PC-3 (cell line): Measurements from ENCODE around the gene DNAJB6. TPM values are rescaled to one million over a fixed set of nuclear protein-coding genes. Genes with fewer than 3 reads are reported as not detected.

ENCODE experiments used
- ATAC-seq: fragments of 200-7000 bp; cut with Tn5 transposase; 2 replicates; pipeline ENCODE4 v1.9.1; 2020; ENCODE audit warnings: mild to moderate bottlenecking, moderate library complexity
- BruUV-seq: library from RNA; stranded (reverse); fragments of 400-500 nt; replicated peaks from 2 replicates; lab custom pipeline; 2021; lab: Mats Ljungman, UMichigan
- CTCF ChIA-PET: fragments of 300-600 bp; sonication (Branson Sonifier 250); formaldehyde crosslinking; loops from one replicate; lab custom pipeline; 2022; ENCODE audit warnings: antibody characterized with exemption; lab: Charles Lee
- POLR2A ChIA-PET: fragments of 300-600 bp; sonication (Branson Sonifier 250); formaldehyde crosslinking; loops from one replicate; lab custom pipeline; 2022; ENCODE audit warnings: antibody characterized with exemption; ENCODE audit not compliant: unreplicated experiment; lab: Charles Lee
- DNase-seq: peaks from one replicate; pipeline ENCODE4 v3.0.0-alpha.2; 2015
- H2AFZ ChIP-seq: fragments of 300-600 bp; sonication (generic); 2 replicates; pipeline ENCODE4 v1.6.0; 2016; ENCODE audit warnings: antibody characterized with exemption, low read length
- H3F3A ChIP-seq: fragments of 300-600 bp; sonication (generic); one replicate; pipeline ENCODE4 v1.6.0; 2017; ENCODE audit warnings: antibody characterized with exemption, low read length, control low read depth, mild to moderate bottlenecking; ENCODE audit not compliant: unreplicated experiment
- H3K27ac ChIP-seq: fragments of 300-600 bp; sonication (generic); 2 replicates; pipeline ENCODE4 v1.5.1; 2016; ENCODE audit warnings: mild to moderate bottlenecking, low read length
- H3K27me3 ChIP-seq: fragments of 300-600 bp; sonication (generic); 2 replicates; pipeline ENCODE4 v1.6.1; 2016; ENCODE audit warnings: low read length, mixed read lengths
- H3K36me3 ChIP-seq: fragments of 300-600 bp; sonication (generic); 2 replicates; pipeline ENCODE4 v1.6.1; 2016; ENCODE audit warnings: low read depth, mixed run types, low read length, mixed read lengths
- H3K4me1 ChIP-seq: fragments of 300-600 bp; sonication (generic); 2 replicates; pipeline ENCODE4 v1.5.1; 2016; ENCODE audit warnings: low read length; ENCODE audit not compliant: insufficient read depth
- H3K4me2 ChIP-seq: fragments of 300-600 bp; sonication (generic); 2 replicates; pipeline ENCODE4 v1.6.0; 2016; ENCODE audit warnings: low read length
- H3K4me3 ChIP-seq: fragments of 300-600 bp; sonication (generic); 2 replicates; pipeline ENCODE4 v1.5.1; 2016; ENCODE audit warnings: mild to moderate bottlenecking, low read length, mixed read lengths
- H3K79me2 ChIP-seq: fragments of 300-600 bp; sonication (generic); 2 replicates; pipeline ENCODE4 v1.6.1; 2017; ENCODE audit warnings: low read length, mixed read lengths
- H3K9ac ChIP-seq: fragments of 300-600 bp; sonication (generic); 2 replicates; pipeline ENCODE4 v1.6.0; 2016; ENCODE audit warnings: mild to moderate bottlenecking, low read length
- H3K9me2 ChIP-seq: fragments of 300-600 bp; sonication (generic); replicated peaks from 2 replicates; pipeline ENCODE4 v1.6.1; 2016; ENCODE audit warnings: mixed run types, low read length, mixed read lengths
- H3K9me3 ChIP-seq: fragments of 300-600 bp; sonication (generic); 2 replicates; pipeline ENCODE4 v1.6.1; 2016; ENCODE audit warnings: low read length, mixed read lengths
- H4K20me1 ChIP-seq: fragments of 300-600 bp; sonication (generic); 2 replicates; pipeline ENCODE4 v1.6.1; 2016; ENCODE audit warnings: low read length, mixed read lengths
- EZH2 ChIP-seq: fragments of 300-600 bp; sonication (generic); IDR thresholded peaks from one replicate; pipeline ENCODE4 v1.6.1; 2017; ENCODE audit warnings: antibody characterized with exemption, mild to moderate bottlenecking, low read length; ENCODE audit not compliant: unreplicated experiment
- EZH2phosphoT487 ChIP-seq: fragments of 300-600 bp; sonication (generic); IDR thresholded peaks from 2 replicates; pipeline ENCODE4 v1.6.1; 2018; ENCODE audit warnings: mild to moderate bottlenecking, antibody characterized with exemption, low read length, borderline replicate concordance
- intact Hi-C: fragments of 100-400 bp; cut with micrococcal nuclease; formaldehyde crosslinking; loops from 2 replicates; pipeline ENCODE4 v1.9.0; 2023
- total RNA-seq: library from RNA; depleted of rRNA; stranded (reverse); fragments of >200 nt; gene quantifications from 2 replicates; pipeline ENCODE4 v1.2.3, GENCODE V29; 2014
- TF ChIP-seq, protein P1 (sequence below): fragments of 300-600 bp; sonication (generic); conservative IDR thresholded peaks from 2 replicates; pipeline ENCODE4 v1.5.1; 2017; ENCODE audit warnings: antibody characterized with exemption, low read depth, mild to moderate bottlenecking, low read length

Gene DNAJB6
- total RNA-seq, 1 experiment from 2014 or later, result 151 TPM

DNA sequence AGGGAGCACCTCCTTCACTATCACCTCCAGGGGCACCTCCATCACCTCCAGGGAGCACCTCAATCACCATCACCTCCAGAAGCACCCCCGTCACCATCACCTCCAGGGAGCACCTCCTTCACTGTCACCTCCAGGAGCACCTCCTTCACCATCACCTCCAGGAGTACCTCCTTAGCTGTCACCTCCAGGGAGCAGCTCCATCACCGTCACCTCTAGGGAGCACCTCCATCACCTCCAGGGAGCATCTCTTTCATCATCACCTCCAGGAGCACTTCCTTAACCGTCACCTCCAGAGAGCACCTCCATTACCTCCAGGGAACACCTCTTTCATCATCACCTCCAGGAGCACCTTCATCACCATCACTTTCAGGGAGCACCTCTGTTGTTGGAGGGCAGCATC lies 103.0 kb downstream of the DNAJB6 start:
- H3K27ac ChIP-seq, result no peak overlapping the region
- H3K4me3 ChIP-seq, result no peak overlapping the region
- CTCF ChIA-PET, result no interaction called here
- intact Hi-C loops, result no loop called here
- H3K4me1 ChIP-seq, result no peaks in the 10 kb centered on the region
- H4K20me1 ChIP-seq, result no peaks in the 10 kb centered on the region
- no peaks in the 10 kb centered on the region for H3K9me2 ChIP-seq
- no peak overlapping the region for H3K4me2 ChIP-seq
- BruUV-seq, result no TSS peak
- ATAC-seq, result no peak
- DNase-seq, result no peak
- H3K27me3 ChIP-seq, result no peaks in the 10 kb centered on the region
- POLR2A ChIA-PET, result no interaction called here
- H3F3A ChIP-seq, result no peaks in the 10 kb centered on the region
- H3K9ac ChIP-seq, result no peak overlapping the region
- no peak overlapping the region for H2AFZ ChIP-seq
- H3K9me3 ChIP-seq, result no peaks in the 10 kb centered on the region
- TF ChIP-seq EZH2, result no peak
- TF ChIP-seq, protein P1, sequence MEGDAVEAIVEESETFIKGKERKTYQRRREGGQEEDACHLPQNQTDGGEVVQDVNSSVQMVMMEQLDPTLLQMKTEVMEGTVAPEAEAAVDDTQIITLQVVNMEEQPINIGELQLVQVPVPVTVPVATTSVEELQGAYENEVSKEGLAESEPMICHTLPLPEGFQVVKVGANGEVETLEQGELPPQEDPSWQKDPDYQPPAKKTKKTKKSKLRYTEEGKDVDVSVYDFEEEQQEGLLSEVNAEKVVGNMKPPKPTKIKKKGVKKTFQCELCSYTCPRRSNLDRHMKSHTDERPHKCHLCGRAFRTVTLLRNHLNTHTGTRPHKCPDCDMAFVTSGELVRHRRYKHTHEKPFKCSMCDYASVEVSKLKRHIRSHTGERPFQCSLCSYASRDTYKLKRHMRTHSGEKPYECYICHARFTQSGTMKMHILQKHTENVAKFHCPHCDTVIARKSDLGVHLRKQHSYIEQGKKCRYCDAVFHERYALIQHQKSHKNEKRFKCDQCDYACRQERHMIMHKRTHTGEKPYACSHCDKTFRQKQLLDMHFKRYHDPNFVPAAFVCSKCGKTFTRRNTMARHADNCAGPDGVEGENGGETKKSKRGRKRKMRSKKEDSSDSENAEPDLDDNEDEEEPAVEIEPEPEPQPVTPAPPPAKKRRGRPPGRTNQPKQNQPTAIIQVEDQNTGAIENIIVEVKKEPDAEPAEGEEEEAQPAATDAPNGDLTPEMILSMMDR, result no peak
- no peak for TF ChIP-seq EZH2phosphoT487
- H3K79me2 ChIP-seq, result no peaks in the 10 kb centered on the region
- H3K36me3 ChIP-seq, result no peaks in the 10 kb centered on the region

DNA sequence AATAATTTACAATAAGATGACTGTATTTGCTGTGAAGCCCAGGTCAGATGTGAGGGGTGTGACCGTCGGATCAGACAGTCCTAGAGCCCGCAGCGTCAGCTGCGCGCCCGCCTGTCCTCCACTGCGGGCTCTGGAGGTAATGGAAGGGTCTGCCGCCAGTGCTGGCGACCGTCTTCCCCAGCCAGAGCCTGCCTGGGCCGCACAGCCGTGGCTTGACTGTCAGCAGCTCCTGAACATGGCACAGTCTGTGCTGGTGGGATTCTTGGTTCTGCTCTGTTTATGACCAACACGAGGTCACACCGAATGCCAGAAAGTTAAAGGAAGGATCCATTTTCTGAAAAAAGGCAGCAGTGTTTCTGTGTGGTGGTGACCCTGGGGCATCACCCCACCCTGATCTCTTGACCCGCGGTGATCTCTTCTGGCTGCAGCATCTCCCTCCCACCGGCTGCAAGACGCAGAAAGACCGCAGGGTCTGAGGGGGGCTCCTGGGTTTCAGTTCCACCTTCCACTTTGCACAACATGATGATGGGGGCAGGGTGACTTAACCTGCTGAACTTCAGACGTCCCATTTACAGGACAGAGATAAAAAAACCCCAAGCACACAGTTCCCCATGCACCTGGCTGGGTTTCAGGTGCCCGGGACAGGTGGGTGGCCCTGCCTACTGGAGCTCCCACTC lies 103.7 kb downstream of the DNAJB6 start:
- no peaks in the 10 kb centered on the region for H3K9me2 ChIP-seq
- DNase-seq (no peak), ATAC-seq (no peak)
- H3K4me2 ChIP-seq, result no peak overlapping the region
- no peak overlapping the region for H3K4me3 ChIP-seq
- no peak overlapping the region for H2AFZ ChIP-seq
- H3K27me3 ChIP-seq, result no peaks in the 10 kb centered on the region
- no TSS peak for BruUV-seq
- TF ChIP-seq, protein P1, result no peak
- TF ChIP-seq EZH2, result no peak
- TF ChIP-seq EZH2phosphoT487, result no peak
- H3K9me3 ChIP-seq, result no peaks in the 10 kb centered on the region
- no peak overlapping the region for H3K9ac ChIP-seq
- H4K20me1 ChIP-seq, result no peaks in the 10 kb centered on the region
- H3K4me1 ChIP-seq, result no peaks in the 10 kb centered on the region
- ChIA-PET POLR2A (no interaction called here), CTCF (no interaction called here)
- H3K36me3 ChIP-seq, result no peaks in the 10 kb centered on the region
- H3K27ac ChIP-seq, result no peak overlapping the region
- no peaks in the 10 kb centered on the region for H3F3A ChIP-seq
- intact Hi-C loops, result no loop called here
- H3K79me2 ChIP-seq, result no peaks in the 10 kb centered on the region

DNA sequence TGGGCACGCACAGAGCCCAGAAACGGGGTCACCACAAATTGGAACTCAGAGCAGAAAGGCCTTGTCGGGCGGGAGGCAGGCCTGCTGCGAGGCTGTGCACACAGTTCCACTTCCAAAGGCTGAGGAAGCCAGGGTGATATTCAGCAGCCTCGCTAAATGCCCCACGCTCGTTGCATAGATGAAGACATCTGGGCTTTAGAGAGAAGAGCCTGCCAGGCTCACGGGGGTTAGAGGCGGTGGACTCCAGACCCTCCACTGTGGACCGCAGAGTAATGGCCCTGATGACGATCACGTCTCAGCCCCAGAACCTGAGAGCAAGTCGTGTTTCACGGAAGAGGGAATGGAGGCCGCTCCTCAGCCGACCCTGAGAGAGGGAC lies 104.2 kb downstream of the DNAJB6 start:
- Histone ChIP-seq H3K4me3 (no peak overlapping the region), H3K9me2 (no peaks in the 10 kb centered on the region), H3K27ac (no peak overlapping the region), H3K4me2 (no peak overlapping the region), H3K9ac (no peak overlapping the region), H4K20me1 (no peaks in the 10 kb centered on the region), H2AFZ (no peak overlapping the region), H3K4me1 (no peaks in the 10 kb centered on the region), H3F3A (no peaks in the 10 kb centered on the region), H3K9me3 (no peaks in the 10 kb centered on the region), H3K27me3 (no peaks in the 10 kb centered on the region), H3K79me2 (no peaks in the 10 kb centered on the region), H3K36me3 (no peaks in the 10 kb centered on the region)
- BruUV-seq, result no TSS peak
- ChIA-PET CTCF (no interaction called here), POLR2A (no interaction called here)
- no peak for DNase-seq
- intact Hi-C loops, result no loop called here
- ATAC-seq, result no peak
- TF ChIP-seq EZH2phosphoT487, result no peak
- TF ChIP-seq, protein P1, result no peak
- no peak for TF ChIP-seq EZH2
